Fibroblast of skin of right biceps (primary cell): ENCODE measurements around the gene PXDN.
A peak's percentile ranks its signal among the peaks of the same experiment; 100 is the strongest.
"Not testable (repeated sequence)": the region's sequence is repeated elsewhere in the genome, so short reads cannot be mapped to it uniquely, and the experiment has no call there.

Source experiments
- DNase-seq: peaks from one replicate; pipeline ENCODE4 v3.0.0-alpha.2; 2013

PXDN gene

GRCh38 chr2:1679488-1680039, 64.8 kb downstream of the PXDN start:
- DNase-seq, result not testable (repeated sequence)

- not testable (repeated sequence) for DNase-seq
These were observed 65.2 kb downstream of the PXDN start for GRCh38 chr2:1679065-1679464.

GRCh38 chr2:1678609-1679008, 65.7 kb downstream of the PXDN start:
- no peak for DNase-seq

- DNase-seq, result no peak
These were observed 66.5 kb downstream of the PXDN start for GRCh38 chr2:1677821-1678165.

- DNase-seq, result no peak
These were observed 67.1 kb downstream of the PXDN start for GRCh38 chr2:1676913-1677820.

GRCh38 chr2:1676091-1676912, 68.0 kb downstream of the PXDN start:
- no peak for DNase-seq

GRCh38 chr2:1675633-1676032, 68.7 kb downstream of the PXDN start:
- DNase-seq, result peak; percentile 96

GRCh38 chr2:1674766-1675397, 69.4 kb downstream of the PXDN start:
- no peak for DNase-seq

GRCh38 chr2:1674276-1674675, 70.0 kb downstream of the PXDN start:
- no peak for DNase-seq

GRCh38 chr2:1673160-1673944, 71.0 kb downstream of the PXDN start:
- DNase-seq, result no peak

GRCh38 chr2:1672738-1673137, 71.6 kb downstream of the PXDN start:
- DNase-seq, result no peak

- no peak for DNase-seq
These were observed 72.4 kb downstream of the PXDN start for GRCh38 chr2:1671916-1672315.

- no peak for DNase-seq
These were observed 73.7 kb downstream of the PXDN start for GRCh38 chr2:1670636-1671035.

- DNase-seq, result no peak
These were observed 78.4 kb downstream of the PXDN start for GRCh38 chr2:1665761-1666505.

GRCh38 chr2:1664698-1665097, 79.6 kb downstream of the PXDN start:
- no peak for DNase-seq

- no peak for DNase-seq
These were observed 80.2 kb downstream of the PXDN start for GRCh38 chr2:1664076-1664605.

GRCh38 chr2:1663621-1664020, 80.7 kb downstream of the PXDN start:
- no peak for DNase-seq

GRCh38 chr2:1662606-1663180, 81.6 kb downstream of the PXDN start:
- DNase-seq, result no peak

GRCh38 chr2:1661891-1662605, 82.3 kb downstream of the PXDN start:
- DNase-seq, result no peak
